ENCODE measurements around the gene STAT5B. TPM values are rescaled to one million over a fixed set of nuclear protein-coding genes. Genes with fewer than 3 reads are reported as not detected.

The STAT5B gene
- polyA plus RNA-seq, 4 donors, result 35.4 to 56.5 (median 47.8) TPM

GRCh38 chr17:42159796-42160530 lies 116.2 kb downstream of the STAT5B start:
- DNase-seq (ENCODE audit: low read depth in 4 of 4, low spot score in 2 of 4), result no peak

GRCh38 chr17:42155614-42156045 lies 120.6 kb downstream of the STAT5B start:
- DNase-seq (ENCODE audit: low read depth in 4 of 4, low spot score in 2 of 4), result no peak

GRCh38 chr17:42153919-42154742 lies 122.1 kb downstream of the STAT5B start:
- no peak for DNase-seq (ENCODE audit: low read depth in 4 of 4, low spot score in 2 of 4)

Other genes starting within 250 kb of the STAT5B start
- gene C17orf113, start 225.8 kb downstream of the STAT5B start, polyA plus RNA-seq (ENCODE audit: insufficient read length in 4 of 4), result 1 to 10 TPM; 3.6 to 6.4 (median 4.9) TPM
- gene ZNF385C, start 177.9 kb downstream of the STAT5B start, polyA plus RNA-seq (ENCODE audit: insufficient read length in 4 of 4), result 10 to 100 TPM in 1 of 4 donors, 1 to 10 TPM in 3; 5.2 to 10.0 (median 6.8) TPM
- 10 to 100 TPM in 2 of 4 donors, 1 to 10 TPM in 2; 8.9 to 11.2 (median 9.8) TPM for gene DHX58, start 163.7 kb downstream of the STAT5B start, polyA plus RNA-seq (ENCODE audit: insufficient read length in 4 of 4)
- gene KAT2A, start 155.0 kb downstream of the STAT5B start, polyA plus RNA-seq (ENCODE audit: insufficient read length in 4 of 4), result 10 to 100 TPM; 45.7 to 78.4 (median 61.9) TPM
- under 1 TPM; 0.14 to 0.56 (median 0.34) TPM for gene HSPB9, start 153.6 kb downstream of the STAT5B start, polyA plus RNA-seq (ENCODE audit: insufficient read length in 4 of 4)
- 100 to 1,000 TPM; 126 to 170 (median 151) TPM for gene RAB5C, start 121.4 kb downstream of the STAT5B start, polyA plus RNA-seq (ENCODE audit: insufficient read length in 4 of 4)
- gene KCNH4, start 95.2 kb downstream of the STAT5B start, polyA plus RNA-seq (ENCODE audit: insufficient read length in 4 of 4), result under 1 TPM; 0.03 to 0.09 (median 0.06) TPM
- under 1 TPM in 1 of 4 donors, not detected in 3; 0.41 TPM for gene HCRT, start 90.9 kb downstream of the STAT5B start, polyA plus RNA-seq (ENCODE audit: insufficient read length in 4 of 4)
- 10 to 100 TPM; 11.2 to 22.9 (median 19.7) TPM for gene GHDC, start 81.9 kb downstream of the STAT5B start, polyA plus RNA-seq (ENCODE audit: insufficient read length in 4 of 4)
- gene STAT5A, start 12.1 kb upstream of the STAT5B start, polyA plus RNA-seq (ENCODE audit: insufficient read length in 4 of 4), result 1 to 10 TPM; 5.5 to 8.7 (median 7.4) TPM
- gene STAT3, start 112.1 kb upstream of the STAT5B start, polyA plus RNA-seq (ENCODE audit: insufficient read length in 4 of 4), result 10 to 100 TPM; 58.2 to 71.3 (median 61.9) TPM
- 10 to 100 TPM; 58.0 to 85.6 (median 68.6) TPM for gene CAVIN1, start 146.9 kb upstream of the STAT5B start, polyA plus RNA-seq (ENCODE audit: insufficient read length in 4 of 4)
- gene ATP6V0A1, start 182.5 kb upstream of the STAT5B start, polyA plus RNA-seq (ENCODE audit: insufficient read length in 4 of 4), result 10 to 100 TPM; 41.5 to 73.0 (median 57.7) TPM

All from left renal cortex interstitium (tissue), 4 donors.